ENCODE data around the gene POGLUT3. TPM values are rescaled to one million over a fixed set of nuclear protein-coding genes. Genes with fewer than 3 reads are reported as not detected.
A peak's percentile ranks its signal among the peaks of the same experiment; 100 is the strongest.

The POGLUT3 gene, protein sequence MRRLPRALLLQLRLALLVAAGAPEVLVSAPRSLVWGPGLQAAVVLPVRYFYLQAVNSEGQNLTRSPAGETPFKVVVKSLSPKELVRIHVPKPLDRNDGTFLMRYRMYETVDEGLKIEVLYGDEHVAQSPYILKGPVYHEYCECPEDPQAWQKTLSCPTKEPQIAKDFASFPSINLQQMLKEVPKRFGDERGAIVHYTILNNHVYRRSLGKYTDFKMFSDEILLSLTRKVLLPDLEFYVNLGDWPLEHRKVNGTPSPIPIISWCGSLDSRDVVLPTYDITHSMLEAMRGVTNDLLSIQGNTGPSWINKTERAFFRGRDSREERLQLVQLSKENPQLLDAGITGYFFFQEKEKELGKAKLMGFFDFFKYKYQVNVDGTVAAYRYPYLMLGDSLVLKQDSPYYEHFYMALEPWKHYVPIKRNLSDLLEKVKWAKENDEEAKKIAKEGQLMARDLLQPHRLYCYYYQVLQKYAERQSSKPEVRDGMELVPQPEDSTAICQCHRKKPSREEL
- 40.6 and 60.0 TPM in 2 replicates for total RNA-seq

DNA sequence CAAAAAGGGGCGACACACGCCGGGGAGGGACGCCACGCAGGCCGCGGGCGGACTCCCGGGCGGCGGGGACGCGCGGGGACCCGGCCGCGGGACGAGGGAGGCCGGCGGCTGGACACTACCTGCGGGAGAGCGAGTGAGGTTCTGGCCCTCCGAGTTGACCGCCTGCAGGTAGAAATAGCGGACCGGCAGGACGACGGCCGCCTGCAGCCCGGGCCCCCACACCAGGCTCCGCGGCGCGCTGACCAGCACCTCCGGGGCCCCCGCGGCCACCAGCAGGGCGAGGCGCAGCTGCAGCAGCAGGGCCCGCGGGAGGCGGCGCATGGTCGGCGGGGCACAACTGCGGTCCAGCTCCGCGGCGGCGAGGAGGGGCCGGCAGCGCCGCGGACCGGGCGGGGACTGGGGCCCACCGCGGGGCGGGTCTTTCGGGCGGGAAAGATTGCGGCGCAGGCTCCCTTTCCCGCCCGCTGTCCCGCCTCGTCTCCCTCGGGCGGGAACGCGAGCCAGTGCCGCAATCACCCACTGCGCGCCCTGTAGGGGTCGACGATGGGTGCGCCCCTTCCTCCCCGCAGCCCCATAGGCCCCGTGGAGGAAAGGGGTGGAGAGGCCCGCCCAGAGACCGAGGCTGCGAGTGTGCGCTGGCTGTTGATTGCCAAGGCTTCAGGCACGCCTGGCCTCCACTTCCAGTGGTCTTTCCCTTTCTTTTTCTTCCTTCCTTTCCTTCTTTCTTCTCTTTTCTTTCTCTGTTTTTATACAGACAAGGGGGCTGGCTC lies at the start of gene POGLUT3:
POGLUT3 (minus strand) TSS at position 339 of the 770 bp plus-strand sequence; CDS start at position 321, 18 bp downstream.
- DNase-seq (ENCODE audit: low read depth), result peak; percentile 54
- TF ChIP-seq, protein P1, sequence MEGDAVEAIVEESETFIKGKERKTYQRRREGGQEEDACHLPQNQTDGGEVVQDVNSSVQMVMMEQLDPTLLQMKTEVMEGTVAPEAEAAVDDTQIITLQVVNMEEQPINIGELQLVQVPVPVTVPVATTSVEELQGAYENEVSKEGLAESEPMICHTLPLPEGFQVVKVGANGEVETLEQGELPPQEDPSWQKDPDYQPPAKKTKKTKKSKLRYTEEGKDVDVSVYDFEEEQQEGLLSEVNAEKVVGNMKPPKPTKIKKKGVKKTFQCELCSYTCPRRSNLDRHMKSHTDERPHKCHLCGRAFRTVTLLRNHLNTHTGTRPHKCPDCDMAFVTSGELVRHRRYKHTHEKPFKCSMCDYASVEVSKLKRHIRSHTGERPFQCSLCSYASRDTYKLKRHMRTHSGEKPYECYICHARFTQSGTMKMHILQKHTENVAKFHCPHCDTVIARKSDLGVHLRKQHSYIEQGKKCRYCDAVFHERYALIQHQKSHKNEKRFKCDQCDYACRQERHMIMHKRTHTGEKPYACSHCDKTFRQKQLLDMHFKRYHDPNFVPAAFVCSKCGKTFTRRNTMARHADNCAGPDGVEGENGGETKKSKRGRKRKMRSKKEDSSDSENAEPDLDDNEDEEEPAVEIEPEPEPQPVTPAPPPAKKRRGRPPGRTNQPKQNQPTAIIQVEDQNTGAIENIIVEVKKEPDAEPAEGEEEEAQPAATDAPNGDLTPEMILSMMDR (IDR thresholded peaks at IDR 0.05; ENCODE audit: insufficient read depth, low read depth, low read length), result no peak
- H3K4me3 ChIP-seq (ENCODE audit: low read depth, low read length), result peak within 1 kb of the TSS; percentile 69

DNA sequence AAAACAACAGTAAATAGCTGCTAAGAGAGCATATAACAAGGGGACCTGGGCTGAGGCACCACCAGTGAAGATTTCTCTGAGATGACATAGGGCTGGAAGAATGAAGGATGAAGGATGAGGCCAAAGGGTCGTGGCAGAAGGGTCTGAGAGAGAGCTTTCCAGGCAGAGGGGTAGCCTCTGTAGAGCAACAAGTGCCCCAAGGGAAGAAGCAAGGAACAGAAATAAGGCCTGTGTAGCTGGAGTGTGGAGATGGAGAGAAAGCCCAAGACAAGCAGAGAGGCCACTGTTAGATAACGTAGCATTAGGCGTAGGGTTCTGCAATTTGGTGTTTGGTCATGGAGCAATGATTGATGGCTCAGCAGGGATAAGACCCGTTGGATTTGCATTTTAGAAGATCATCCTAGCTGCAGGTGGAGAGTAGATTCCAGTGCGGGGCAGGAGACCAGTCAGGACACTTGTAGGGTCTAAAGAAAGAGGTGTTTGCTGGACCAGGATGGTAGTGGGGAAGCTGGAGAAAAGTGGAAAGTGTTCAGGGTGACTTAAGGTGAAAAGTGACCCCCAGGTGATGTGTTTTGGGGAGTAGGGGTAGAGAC lies 47.8 kb upstream of the POGLUT3 start:
- DNase-seq (ENCODE audit: low read depth), result no peak
- no peak overlapping the region for H3K4me3 ChIP-seq (ENCODE audit: low read depth, low read length)
- TF ChIP-seq, protein P1 (IDR thresholded peaks at IDR 0.05; ENCODE audit: insufficient read depth, low read depth, low read length), result no peak

DNA sequence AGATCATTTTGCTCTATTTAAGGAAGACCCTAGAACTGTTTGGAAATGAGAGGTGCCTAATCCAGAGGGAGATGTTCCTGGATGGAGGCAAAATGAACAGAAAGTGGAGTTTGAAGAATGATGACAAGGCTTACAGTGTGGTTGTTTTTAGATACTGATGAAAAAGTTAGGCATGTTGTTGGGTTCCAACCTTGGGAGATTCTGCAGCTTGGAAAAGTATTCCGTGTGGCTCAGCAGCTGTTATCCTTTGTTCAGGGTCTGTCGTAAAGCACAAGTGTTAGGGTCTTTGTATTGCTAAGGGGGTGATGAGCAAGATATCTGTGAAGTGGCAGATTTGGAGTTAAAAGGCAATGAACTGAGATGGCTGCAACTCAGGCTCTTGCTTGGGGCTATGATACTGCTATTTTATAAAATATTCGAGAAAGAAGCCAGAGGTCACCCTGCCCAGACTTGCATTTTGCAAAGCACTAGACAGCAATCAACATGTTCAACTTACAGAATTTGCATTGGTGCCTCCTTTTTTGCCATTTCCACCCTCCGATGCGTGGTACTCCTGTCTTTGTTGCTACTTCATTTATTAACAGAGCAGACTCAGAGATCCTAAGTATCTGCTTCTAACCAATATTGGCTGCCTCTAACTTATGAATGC lies 45.3 kb upstream of the POGLUT3 start:
- no peak for DNase-seq (ENCODE audit: low read depth)
- H3K4me3 ChIP-seq (ENCODE audit: low read depth, low read length), result no peak overlapping the region
- TF ChIP-seq, protein P1 (IDR thresholded peaks at IDR 0.05; ENCODE audit: insufficient read depth, low read depth, low read length), result no peak

DNA sequence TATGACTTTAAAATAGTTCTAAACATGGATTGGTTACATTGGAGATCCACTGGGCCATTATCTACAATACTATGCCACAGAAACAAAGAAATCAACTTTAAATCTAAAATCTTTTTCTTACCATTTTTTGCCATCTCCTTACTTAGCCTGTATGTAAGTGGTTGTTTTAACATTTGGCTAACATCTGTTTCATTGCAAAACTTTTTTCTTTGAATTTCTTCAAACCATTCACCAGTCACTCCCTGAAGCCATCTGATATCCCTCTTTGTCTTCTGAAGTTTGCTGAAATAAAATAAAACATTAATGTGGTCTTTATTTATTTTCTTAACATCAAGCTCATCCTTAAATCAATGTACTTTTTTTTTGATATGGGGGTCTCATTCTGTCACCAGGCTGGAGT lies 43.3 kb upstream of the POGLUT3 start:
- no peak for DNase-seq (ENCODE audit: low read depth)
- TF ChIP-seq, protein P1 (IDR thresholded peaks at IDR 0.05; ENCODE audit: insufficient read depth, low read depth, low read length), result no peak
- no peak overlapping the region for H3K4me3 ChIP-seq (ENCODE audit: low read depth, low read length)

DNA sequence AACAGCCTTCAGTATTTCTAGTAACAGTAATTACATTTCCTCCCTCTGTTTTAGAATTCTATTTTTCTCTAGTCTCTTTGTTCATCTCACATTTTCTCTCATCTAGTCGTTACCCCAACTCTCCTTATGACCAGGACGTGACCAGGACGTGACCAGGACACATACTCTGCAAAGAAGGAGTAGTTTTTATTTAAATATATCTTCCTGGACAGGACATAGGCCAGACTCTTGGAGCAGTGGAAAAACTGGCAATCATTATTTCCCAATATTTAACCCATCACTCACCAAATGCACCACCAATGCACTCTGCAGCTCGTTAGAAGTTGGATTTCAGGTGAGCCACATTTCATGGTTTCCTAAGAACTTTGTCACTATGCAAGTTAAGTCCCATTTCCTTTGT lies 40.3 kb upstream of the POGLUT3 start:
- DNase-seq (ENCODE audit: low read depth), result no peak
- TF ChIP-seq, protein P1 (IDR thresholded peaks at IDR 0.05; ENCODE audit: insufficient read depth, low read depth, low read length), result no peak
- H3K4me3 ChIP-seq (ENCODE audit: low read depth, low read length), result no peak overlapping the region

DNA sequence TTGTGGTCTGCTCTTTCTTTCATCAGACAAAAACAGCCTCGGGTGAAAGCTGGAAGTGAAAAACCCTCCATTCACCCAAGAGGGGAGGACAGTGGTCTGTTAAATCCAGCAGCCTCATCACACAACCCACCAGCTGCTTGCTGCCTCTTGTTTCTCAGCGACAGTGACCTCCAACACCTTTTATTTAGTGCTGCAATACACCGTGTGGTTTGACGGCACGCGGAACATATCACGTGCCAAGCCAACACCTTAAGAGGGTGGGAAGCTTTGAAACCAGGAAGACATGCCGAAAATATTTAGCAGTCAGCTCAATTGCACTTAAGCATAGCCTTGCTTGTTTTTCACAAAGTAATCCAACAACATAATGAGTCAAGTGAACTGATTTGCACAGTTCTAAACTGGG lies 39.8 kb upstream of the POGLUT3 start:
- TF ChIP-seq, protein P1 (IDR thresholded peaks at IDR 0.05; ENCODE audit: insufficient read depth, low read depth, low read length), result no peak
- no peak overlapping the region for H3K4me3 ChIP-seq (ENCODE audit: low read depth, low read length)
- peak; percentile 17 for DNase-seq (ENCODE audit: low read depth)
